GM23338 (cell line): ENCODE measurements around the gene GBP5. TPM values are rescaled to one million over a fixed set of nuclear protein-coding genes. Genes with fewer than 3 reads are reported as not detected.

Experiments used
- ATAC-seq: fragments of 200-7000 bp; cut with Tn5 transposase; 3 replicates; pipeline ENCODE4 v1.9.1; 2020
- DNase-seq: peaks from one replicate; pipeline ENCODE4 v3.0.0-alpha.2; 2015; ENCODE audit warnings: low spot score
- H2AFZ ChIP-seq: fragments of 200-600 bp; sonication (generic); 2 replicates; pipeline ENCODE4 v1.8.0; 2016; ENCODE audit warnings: antibody characterized with exemption, mild to moderate bottlenecking, moderate library complexity
- H3F3A ChIP-seq: fragments of 200-600 bp; sonication (generic); replicated peaks from 2 replicates; pipeline ENCODE4 v1.8.0; 2017; ENCODE audit warnings: antibody characterized with exemption, mixed run types, low read depth
- H3K27ac ChIP-seq: fragments of 200-600 bp; sonication (generic); 2 replicates; pipeline ENCODE4 v1.6.1; 2016; ENCODE audit warnings: low read depth
- H3K27me3 ChIP-seq: fragments of 200-600 bp; sonication (generic); 2 replicates; pipeline ENCODE4 v1.8.0; 2016; ENCODE audit warnings: mild to moderate bottlenecking, mixed run types, moderate library complexity; ENCODE audit not compliant: insufficient read depth
- H3K36me3 ChIP-seq: fragments of 200-600 bp; sonication (generic); 2 replicates; pipeline ENCODE4 v1.8.0; 2016; ENCODE audit warnings: mild to moderate bottlenecking; ENCODE audit not compliant: insufficient read depth
- H3K4me1 ChIP-seq: fragments of 200-600 bp; sonication (generic); 2 replicates; pipeline ENCODE4 v1.8.0; 2016; ENCODE audit warnings: mild to moderate bottlenecking, moderate library complexity; ENCODE audit not compliant: insufficient read depth
- H3K4me2 ChIP-seq: fragments of 200-600 bp; sonication (generic); 2 replicates; pipeline ENCODE4 v1.7.1; 2017; ENCODE audit warnings: mixed run types
- H3K4me3 ChIP-seq: fragments of 200-600 bp; sonication (generic); 2 replicates; pipeline ENCODE4 v1.6.1; 2016; ENCODE audit warnings: mixed run types
- H3K79me2 ChIP-seq: fragments of 200-600 bp; sonication (generic); replicated peaks from 2 replicates; pipeline ENCODE4 v1.8.0; 2017; ENCODE audit warnings: mild to moderate bottlenecking; ENCODE audit not compliant: insufficient read depth
- H3K9me2 ChIP-seq: fragments of 200-600 bp; sonication (generic); 2 replicates; pipeline ENCODE4 v1.8.0; 2017; ENCODE audit not compliant: insufficient read depth
- H4K20me1 ChIP-seq: fragments of 200-600 bp; sonication (generic); replicated peaks from 2 replicates; pipeline ENCODE4 v1.8.0; 2017; ENCODE audit warnings: mild to moderate bottlenecking; ENCODE audit not compliant: insufficient read depth
- H3K27ac Mint-ChIP-seq: 2 replicates; pipeline ENCODE4 v1.8.0; 2020; ENCODE audit warnings: inconsistent platforms, mild to moderate bottlenecking, moderate library complexity, mixed read lengths
- H3K27me3 Mint-ChIP-seq: 3 replicates; pipeline ENCODE4 v1.8.0; 2022; ENCODE audit warnings: low read depth, mild to moderate bottlenecking, moderate library complexity, mixed read lengths, inconsistent platforms; ENCODE audit not compliant: insufficient read depth, poor library complexity
- H3K36me3 Mint-ChIP-seq: 3 replicates; pipeline ENCODE4 v1.8.0; 2021; ENCODE audit warnings: low read depth, mild to moderate bottlenecking, inconsistent platforms, moderate library complexity, mixed read lengths
- H3K4me1 Mint-ChIP-seq: 3 replicates; pipeline ENCODE4 v1.8.0; 2020; ENCODE audit warnings: mild to moderate bottlenecking, inconsistent platforms, mixed read lengths
- H3K4me3 Mint-ChIP-seq: 3 replicates; pipeline ENCODE4 v1.8.0; 2021; ENCODE audit warnings: moderate library complexity, mild to moderate bottlenecking, inconsistent platforms, mixed read lengths
- H3K9me3 Mint-ChIP-seq: 3 replicates; pipeline ENCODE4 v1.8.0; 2020; ENCODE audit warnings: moderate library complexity, mild to moderate bottlenecking, inconsistent platforms, mixed read lengths
- CREB1 ChIP-seq: fragments of 250-450 bp; sonication (Bioruptor Pico); IDR thresholded peaks from 2 replicates; pipeline ENCODE4 v1.5.0; 2020; ENCODE audit warnings: low read depth, mild to moderate bottlenecking, moderate library complexity
- JUNB ChIP-seq: IDR thresholded peaks from one replicate; pipeline ENCODE4 v1.6.1; 2016; ENCODE audit warnings: antibody characterized with exemption; ENCODE audit not compliant: unreplicated experiment
- NANOG ChIP-seq: IDR thresholded peaks from 2 replicates; pipeline ENCODE4 v1.6.1; 2016; ENCODE audit warnings: antibody characterized with exemption, borderline replicate concordance
- POLR2AphosphoS5 ChIP-seq: IDR thresholded peaks from 2 replicates; pipeline ENCODE4 v1.6.1; 2016; ENCODE audit warnings: antibody characterized with exemption, low read depth
- polyA plus RNA-seq: library from polyadenylated mRNA; unstranded; fragments of >200 nt; fragmentation: Nextera tagmentation; extraction: Ambion mirVana; gene quantifications from 2 replicates; pipeline ENCODE4 v1.2.1, GENCODE V29; 2016
- total RNA-seq: library from RNA; depleted of rRNA; stranded (reverse); fragments of >200 nt; shearing (Covaris generic); gene quantifications from 2 replicates; pipeline ENCODE4 v1.2.3, GENCODE V29; 2014
- TF ChIP-seq, protein P1 (sequence below): fragments of 250-450 bp; sonication (Bioruptor Pico); IDR thresholded peaks from 2 replicates; pipeline ENCODE4 v1.5.0; 2020; ENCODE audit warnings: mild to moderate bottlenecking, moderate library complexity
- TF ChIP-seq, protein P2 (sequence below): IDR thresholded peaks from 2 replicates; pipeline ENCODE4 v1.6.1; 2016; ENCODE audit warnings: antibody characterized with exemption
- TF ChIP-seq, protein P3 (sequence below), 2 experiments: fragments of 200-600 bp in 1 of 2; sonication (generic) in 1 of 2; conservative IDR thresholded peaks; 2 replicates each; pipeline versions ENCODE4 v1.5.1 to v1.6.1; 2016 to 2017; ENCODE audit warnings: antibody characterized with exemption in 2 of 2, low read depth in 2 of 2, mild to moderate bottlenecking in 2 of 2, moderate library complexity in 1 of 2

The GBP5 gene
- total and polyA plus RNA-seq, 2 experiments from 2014 or later, result not detected

DNA sequence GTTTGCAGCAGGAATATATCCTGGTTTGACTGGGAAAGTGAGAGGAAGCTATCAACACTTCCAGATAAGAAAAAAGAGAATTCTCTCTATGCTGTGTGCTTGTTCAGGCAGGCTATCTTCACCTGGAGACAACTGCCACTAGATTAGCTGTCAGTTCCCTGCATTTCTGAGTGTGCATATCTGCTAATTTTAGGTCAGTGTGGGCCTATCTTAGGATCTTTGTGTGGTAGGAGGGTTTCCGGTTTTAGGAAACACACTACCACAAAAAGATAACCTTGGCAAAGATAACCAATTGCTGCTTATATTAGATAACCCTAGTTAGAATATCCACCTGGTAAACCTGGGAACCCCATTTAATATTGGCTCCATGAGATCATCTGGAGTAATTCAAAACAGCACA, 22.5 kb upstream of the GBP5 start:
- no peak overlapping the region for H3K27ac Mint-ChIP-seq
- H3K36me3 Mint-ChIP-seq, result no peaks in the 10 kb centered on the region
- no peak for ATAC-seq
- Histone ChIP-seq H3F3A (no peaks in the 10 kb centered on the region), H3K9me2 (peaks cover 6% of the 10 kb centered on the region), H3K4me1 (no peaks in the 10 kb centered on the region), H3K27ac (no peak overlapping the region), H3K27me3 (no peaks in the 10 kb centered on the region), H3K4me3 (no peak overlapping the region), H4K20me1 (no peaks in the 10 kb centered on the region), H2AFZ (no peak overlapping the region), H3K4me2 (no peak overlapping the region), H3K79me2 (no peaks in the 10 kb centered on the region), H3K36me3 (peaks cover 3% of the 10 kb centered on the region; the same call in 1 of the 2 replicates)
- peaks cover 9% of the 10 kb centered on the region for H3K9me3 Mint-ChIP-seq
- no peaks in the 10 kb centered on the region for H3K4me1 Mint-ChIP-seq
- H3K4me3 Mint-ChIP-seq, result no peak overlapping the region
- no peak for DNase-seq
- TF ChIP-seq, protein P1, sequence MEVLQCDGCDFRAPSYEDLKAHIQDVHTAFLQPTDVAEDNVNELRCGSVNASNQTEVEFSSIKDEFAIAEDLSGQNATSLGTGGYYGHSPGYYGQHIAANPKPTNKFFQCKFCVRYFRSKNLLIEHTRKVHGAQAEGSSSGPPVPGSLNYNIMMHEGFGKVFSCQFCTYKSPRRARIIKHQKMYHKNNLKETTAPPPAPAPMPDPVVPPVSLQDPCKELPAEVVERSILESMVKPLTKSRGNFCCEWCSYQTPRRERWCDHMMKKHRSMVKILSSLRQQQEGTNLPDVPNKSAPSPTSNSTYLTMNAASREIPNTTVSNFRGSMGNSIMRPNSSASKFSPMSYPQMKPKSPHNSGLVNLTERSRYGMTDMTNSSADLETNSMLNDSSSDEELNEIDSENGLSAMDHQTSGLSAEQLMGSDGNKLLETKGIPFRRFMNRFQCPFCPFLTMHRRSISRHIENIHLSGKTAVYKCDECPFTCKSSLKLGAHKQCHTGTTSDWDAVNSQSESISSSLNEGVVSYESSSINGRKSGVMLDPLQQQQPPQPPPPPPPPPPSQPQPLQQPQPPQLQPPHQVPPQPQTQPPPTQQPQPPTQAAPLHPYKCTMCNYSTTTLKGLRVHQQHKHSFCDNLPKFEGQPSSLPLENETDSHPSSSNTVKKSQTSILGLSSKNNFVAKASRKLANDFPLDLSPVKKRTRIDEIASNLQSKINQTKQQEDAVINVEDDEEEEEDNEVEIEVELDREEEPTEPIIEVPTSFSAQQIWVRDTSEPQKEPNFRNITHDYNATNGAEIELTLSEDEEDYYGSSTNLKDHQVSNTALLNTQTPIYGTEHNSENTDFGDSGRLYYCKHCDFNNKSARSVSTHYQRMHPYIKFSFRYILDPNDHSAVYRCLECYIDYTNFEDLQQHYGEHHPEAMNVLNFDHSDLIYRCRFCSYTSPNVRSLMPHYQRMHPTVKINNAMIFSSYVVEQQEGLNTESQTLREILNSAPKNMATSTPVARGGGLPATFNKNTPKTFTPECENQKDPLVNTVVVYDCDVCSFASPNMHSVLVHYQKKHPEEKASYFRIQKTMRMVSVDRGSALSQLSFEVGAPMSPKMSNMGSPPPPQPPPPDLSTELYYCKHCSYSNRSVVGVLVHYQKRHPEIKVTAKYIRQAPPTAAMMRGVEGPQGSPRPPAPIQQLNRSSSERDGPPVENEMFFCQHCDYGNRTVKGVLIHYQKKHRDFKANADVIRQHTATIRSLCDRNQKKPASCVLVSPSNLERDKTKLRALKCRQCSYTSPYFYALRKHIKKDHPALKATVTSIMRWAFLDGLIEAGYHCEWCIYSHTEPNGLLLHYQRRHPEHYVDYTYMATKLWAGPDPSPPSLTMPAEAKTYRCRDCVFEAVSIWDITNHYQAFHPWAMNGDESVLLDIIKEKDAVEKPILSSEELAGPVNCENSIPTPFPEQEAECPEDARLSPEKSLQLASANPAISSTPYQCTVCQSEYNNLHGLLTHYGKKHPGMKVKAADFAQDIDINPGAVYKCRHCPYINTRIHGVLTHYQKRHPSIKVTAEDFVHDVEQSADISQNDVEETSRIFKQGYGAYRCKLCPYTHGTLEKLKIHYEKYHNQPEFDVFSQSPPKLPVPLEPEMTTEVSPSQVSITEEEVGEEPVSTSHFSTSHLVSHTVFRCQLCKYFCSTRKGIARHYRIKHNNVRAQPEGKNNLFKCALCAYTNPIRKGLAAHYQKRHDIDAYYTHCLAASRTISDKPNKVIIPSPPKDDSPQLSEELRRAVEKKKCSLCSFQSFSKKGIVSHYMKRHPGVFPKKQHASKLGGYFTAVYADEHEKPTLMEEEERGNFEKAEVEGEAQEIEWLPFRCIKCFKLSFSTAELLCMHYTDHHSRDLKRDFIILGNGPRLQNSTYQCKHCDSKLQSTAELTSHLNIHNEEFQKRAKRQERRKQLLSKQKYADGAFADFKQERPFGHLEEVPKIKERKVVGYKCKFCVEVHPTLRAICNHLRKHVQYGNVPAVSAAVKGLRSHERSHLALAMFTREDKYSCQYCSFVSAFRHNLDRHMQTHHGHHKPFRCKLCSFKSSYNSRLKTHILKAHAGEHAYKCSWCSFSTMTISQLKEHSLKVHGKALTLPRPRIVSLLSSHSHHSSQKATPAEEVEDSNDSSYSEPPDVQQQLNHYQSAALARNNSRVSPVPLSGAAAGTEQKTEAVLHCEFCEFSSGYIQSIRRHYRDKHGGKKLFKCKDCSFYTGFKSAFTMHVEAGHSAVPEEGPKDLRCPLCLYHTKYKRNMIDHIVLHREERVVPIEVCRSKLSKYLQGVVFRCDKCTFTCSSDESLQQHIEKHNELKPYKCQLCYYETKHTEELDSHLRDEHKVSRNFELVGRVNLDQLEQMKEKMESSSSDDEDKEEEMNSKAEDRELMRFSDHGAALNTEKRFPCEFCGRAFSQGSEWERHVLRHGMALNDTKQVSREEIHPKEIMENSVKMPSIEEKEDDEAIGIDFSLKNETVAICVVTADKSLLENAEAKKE (CRISPR knock-in tag), result no peak
- no peak for TF ChIP-seq JUNB
- no peak for TF ChIP-seq POLR2AphosphoS5
- TF ChIP-seq, protein P2, sequence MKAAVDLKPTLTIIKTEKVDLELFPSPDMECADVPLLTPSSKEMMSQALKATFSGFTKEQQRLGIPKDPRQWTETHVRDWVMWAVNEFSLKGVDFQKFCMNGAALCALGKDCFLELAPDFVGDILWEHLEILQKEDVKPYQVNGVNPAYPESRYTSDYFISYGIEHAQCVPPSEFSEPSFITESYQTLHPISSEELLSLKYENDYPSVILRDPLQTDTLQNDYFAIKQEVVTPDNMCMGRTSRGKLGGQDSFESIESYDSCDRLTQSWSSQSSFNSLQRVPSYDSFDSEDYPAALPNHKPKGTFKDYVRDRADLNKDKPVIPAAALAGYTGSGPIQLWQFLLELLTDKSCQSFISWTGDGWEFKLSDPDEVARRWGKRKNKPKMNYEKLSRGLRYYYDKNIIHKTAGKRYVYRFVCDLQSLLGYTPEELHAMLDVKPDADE, result no peak
- no peak for TF ChIP-seq NANOG
- TF ChIP-seq CREB1 (CRISPR knock-in tag), result no peak
- TF ChIP-seq, protein P3, sequence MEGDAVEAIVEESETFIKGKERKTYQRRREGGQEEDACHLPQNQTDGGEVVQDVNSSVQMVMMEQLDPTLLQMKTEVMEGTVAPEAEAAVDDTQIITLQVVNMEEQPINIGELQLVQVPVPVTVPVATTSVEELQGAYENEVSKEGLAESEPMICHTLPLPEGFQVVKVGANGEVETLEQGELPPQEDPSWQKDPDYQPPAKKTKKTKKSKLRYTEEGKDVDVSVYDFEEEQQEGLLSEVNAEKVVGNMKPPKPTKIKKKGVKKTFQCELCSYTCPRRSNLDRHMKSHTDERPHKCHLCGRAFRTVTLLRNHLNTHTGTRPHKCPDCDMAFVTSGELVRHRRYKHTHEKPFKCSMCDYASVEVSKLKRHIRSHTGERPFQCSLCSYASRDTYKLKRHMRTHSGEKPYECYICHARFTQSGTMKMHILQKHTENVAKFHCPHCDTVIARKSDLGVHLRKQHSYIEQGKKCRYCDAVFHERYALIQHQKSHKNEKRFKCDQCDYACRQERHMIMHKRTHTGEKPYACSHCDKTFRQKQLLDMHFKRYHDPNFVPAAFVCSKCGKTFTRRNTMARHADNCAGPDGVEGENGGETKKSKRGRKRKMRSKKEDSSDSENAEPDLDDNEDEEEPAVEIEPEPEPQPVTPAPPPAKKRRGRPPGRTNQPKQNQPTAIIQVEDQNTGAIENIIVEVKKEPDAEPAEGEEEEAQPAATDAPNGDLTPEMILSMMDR (conservative IDR thresholded peaks at IDR 0.05; ENCODE audit: low read depth in 2 of 2), result no peak
- H3K27me3 Mint-ChIP-seq, result no peaks in the 10 kb centered on the region
